Liver (tissue), 9 donors: ENCODE data around the gene DTL. TPM values are rescaled to one million over a fixed set of nuclear protein-coding genes. Genes with fewer than 3 reads are reported as not detected.

Experiments used
- DNase-seq: peaks from one replicate; pipeline ENCODE4 v3.0.0-alpha.2; 2017; ENCODE audit warnings: low spot score
- H3K27ac ChIP-seq, 2 donors: one replicate each; pipeline ENCODE4 v1.7.0; 2013; ENCODE audit warnings: inconsistent platforms in 2 of 2, low read length in 2 of 2, control low read depth in 1 of 2, low read depth in 1 of 2, mild to moderate bottlenecking in 1 of 2
- H3K27me3 ChIP-seq, 4 donors: one replicate each; pipeline versions ENCODE4 v1.6.1 to v1.7.0; 2013; ENCODE audit warnings: low read length in 3 of 4, inconsistent platforms in 1 of 4, mild to moderate bottlenecking in 1 of 4, moderate library complexity in 1 of 4; ENCODE audit not compliant: control insufficient read depth in 4 of 4, insufficient read depth in 4 of 4
- H3K36me3 ChIP-seq, 4 donors: one replicate each; pipeline versions ENCODE4 v1.6.1 to v1.7.0; 2013; ENCODE audit warnings: low read length in 3 of 4, mild to moderate bottlenecking in 3 of 4, low read depth in 1 of 4, moderate library complexity in 1 of 4; ENCODE audit not compliant: control insufficient read depth in 4 of 4, insufficient read depth in 3 of 4
- H3K4me1 ChIP-seq, 4 donors: one replicate each; pipeline versions ENCODE4 v1.6.1 to v1.7.0; 2013; ENCODE audit warnings: low read length in 3 of 4, mild to moderate bottlenecking in 3 of 4, moderate library complexity in 1 of 4; ENCODE audit not compliant: control insufficient read depth in 4 of 4, insufficient read depth in 4 of 4
- H3K4me3 ChIP-seq, 3 donors: one replicate each; pipeline versions ENCODE4 v1.6.1 to v1.7.0; 2013; ENCODE audit warnings: low read length in 3 of 3, control low read depth in 1 of 3, low read depth in 1 of 3, mild to moderate bottlenecking in 1 of 3
- H3K9ac ChIP-seq, 2 donors: one replicate each; pipeline ENCODE4 v1.7.0; 2013; ENCODE audit warnings: low read length in 2 of 2, mild to moderate bottlenecking in 2 of 2, moderate library complexity in 2 of 2, control low read depth in 1 of 2, low read depth in 1 of 2
- H3K9me3 ChIP-seq, 4 donors: one replicate each; pipeline versions ENCODE4 v1.6.1 to v1.7.0; 2013; ENCODE audit warnings: low read length in 3 of 4; ENCODE audit not compliant: control insufficient read depth in 4 of 4
- ATF3 ChIP-seq: IDR thresholded peaks from 2 replicates; pipeline ENCODE4 v1.6.1; 2016; ENCODE audit warnings: antibody characterized with exemption
- EGR1 ChIP-seq, 2 donors: IDR thresholded peaks; 2 replicates each; pipeline ENCODE4 v1.6.1; 2016 to 2018; ENCODE audit warnings: antibody characterized with exemption in 2 of 2, low read depth in 2 of 2
- FOXA1 ChIP-seq: IDR thresholded peaks from 2 replicates; pipeline ENCODE4 v1.6.1; 2016; ENCODE audit warnings: antibody characterized with exemption
- FOXA2 ChIP-seq: IDR thresholded peaks from 2 replicates; pipeline ENCODE4 v1.6.1; 2016; ENCODE audit warnings: antibody characterized with exemption
- GABPA ChIP-seq, 2 donors: IDR thresholded peaks in 1 of 2; conservative IDR thresholded peaks in 1 of 2; 2 replicates each; pipeline ENCODE4 v1.6.1; 2016; ENCODE audit warnings: antibody characterized with exemption in 2 of 2, mild to moderate bottlenecking in 1 of 2, moderate library complexity in 1 of 2
- HNF4A ChIP-seq, 2 donors: conservative IDR thresholded peaks; 2 replicates each; pipeline ENCODE4 v1.6.1; 2016; ENCODE audit warnings: antibody characterized with exemption in 2 of 2, mild to moderate bottlenecking in 2 of 2
- HNF4G ChIP-seq: IDR thresholded peaks from 2 replicates; pipeline ENCODE4 v1.6.1; 2016; ENCODE audit warnings: antibody characterized with exemption
- JUND ChIP-seq, 2 donors: IDR thresholded peaks; 2 replicates each; pipeline ENCODE4 v1.6.1; 2016; ENCODE audit warnings: antibody characterized with exemption in 2 of 2
- MAX ChIP-seq: IDR thresholded peaks from 2 replicates; pipeline ENCODE4 v1.6.1; 2016; ENCODE audit warnings: antibody characterized with exemption
- NR2F2 ChIP-seq: IDR thresholded peaks from 2 replicates; pipeline ENCODE4 v1.6.1; 2016; ENCODE audit warnings: antibody characterized with exemption
- RAD21 ChIP-seq, 2 donors: IDR thresholded peaks; 2 replicates each; pipeline ENCODE4 v1.6.1; 2016; ENCODE audit warnings: antibody characterized with exemption in 2 of 2, mild to moderate bottlenecking in 2 of 2
- RXRA ChIP-seq, 2 donors: IDR thresholded peaks; 2 replicates each; pipeline ENCODE4 v1.6.1; 2017 to 2018; ENCODE audit warnings: antibody characterized with exemption in 2 of 2, mild to moderate bottlenecking in 1 of 2
- SP1 ChIP-seq: IDR thresholded peaks from 2 replicates; pipeline ENCODE4 v1.6.1; 2018; ENCODE audit warnings: antibody characterized with exemption, mild to moderate bottlenecking
- TAF1 ChIP-seq: conservative IDR thresholded peaks from 2 replicates; pipeline ENCODE4 v1.6.1; 2016; ENCODE audit warnings: antibody characterized with exemption, mild to moderate bottlenecking
- YY1 ChIP-seq: IDR thresholded peaks from 2 replicates; pipeline ENCODE4 v1.6.1; 2016; ENCODE audit warnings: antibody characterized with exemption, mild to moderate bottlenecking
- ZBTB33 ChIP-seq: IDR thresholded peaks from 2 replicates; pipeline ENCODE4 v1.6.1; 2016; ENCODE audit warnings: antibody characterized with exemption
- WGBS: extraction: QIAGEN DNeasy Blood & Tissue Kit; methylation state at CpG from one replicate; pipeline ENCODE4 v1.1.7; 2013; 5-methylcytosine and 5-hydroxymethylcytosine counted together
- polyA plus RNA-seq, 2 donors: library from polyadenylated mRNA; stranded (reverse) in 1 of 2; unstranded in 1 of 2; fragments of 200-250 nt in 1 of 2; fragments of >200 nt in 1 of 2; fragmentation: Nextera tagmentation in 1 of 2; extraction: Ambion mirVana in 1 of 2; gene quantifications; one replicate each; pipeline versions ENCODE4 v1.2.1 to v1.2.3, GENCODE V29; 2013 to 2015
- total RNA-seq, 2 donors: library from RNA; depleted of rRNA; stranded (reverse); fragments of >200 nt; gene quantifications; one replicate each; pipeline ENCODE4 v1.2.3, GENCODE V29; 2014
- TF ChIP-seq, protein P1 (sequence below): fragments of 150-350 bp; IDR thresholded peaks from 2 replicates; pipeline ENCODE4 v1.5.1; 2017; ENCODE audit warnings: improper control_type of control experiment, low read depth, low read length; ENCODE audit not compliant: missing input control
- TF ChIP-seq, protein P2 (sequence below): IDR thresholded peaks from 2 replicates; pipeline ENCODE4 v1.6.1; 2016; ENCODE audit warnings: antibody characterized with exemption, mild to moderate bottlenecking
- donor health status: healthy.
- donor health status: healthy.
- donor health status: healthy.
- donor health status: healthy.
- donor health status: healthy.

Gene DTL
- total and polyA plus RNA-seq, 4 donors = 0.17 to 17.9 (median 0.73) TPM

DNA sequence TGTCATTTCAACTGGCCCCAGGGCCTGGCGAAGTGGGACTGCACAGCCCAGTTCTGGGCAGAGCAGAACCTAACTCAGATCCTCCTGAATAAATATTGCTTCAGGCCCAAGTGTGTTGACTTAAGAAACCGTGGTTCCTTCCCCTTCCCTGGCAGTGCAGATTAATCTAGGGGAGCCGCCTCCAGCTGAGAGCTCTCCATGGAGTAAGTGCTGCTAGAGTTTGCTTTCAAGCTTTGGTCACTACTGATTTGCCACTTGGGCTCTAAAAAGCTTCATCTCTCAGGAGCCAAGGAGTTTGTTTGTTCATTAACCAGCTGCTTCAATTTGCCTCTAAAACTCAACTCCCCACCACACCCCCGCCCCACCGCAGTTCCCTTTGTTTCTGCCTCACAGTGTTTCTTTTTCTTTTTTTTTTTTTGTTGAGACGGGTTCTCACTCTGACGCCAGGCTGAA lies 112.1 kb downstream of the DTL start (continued):
- TF ChIP-seq ZBTB33 (no peak), YY1 (no peak), FOXA1 (no peak)
- TF ChIP-seq, protein P1, sequence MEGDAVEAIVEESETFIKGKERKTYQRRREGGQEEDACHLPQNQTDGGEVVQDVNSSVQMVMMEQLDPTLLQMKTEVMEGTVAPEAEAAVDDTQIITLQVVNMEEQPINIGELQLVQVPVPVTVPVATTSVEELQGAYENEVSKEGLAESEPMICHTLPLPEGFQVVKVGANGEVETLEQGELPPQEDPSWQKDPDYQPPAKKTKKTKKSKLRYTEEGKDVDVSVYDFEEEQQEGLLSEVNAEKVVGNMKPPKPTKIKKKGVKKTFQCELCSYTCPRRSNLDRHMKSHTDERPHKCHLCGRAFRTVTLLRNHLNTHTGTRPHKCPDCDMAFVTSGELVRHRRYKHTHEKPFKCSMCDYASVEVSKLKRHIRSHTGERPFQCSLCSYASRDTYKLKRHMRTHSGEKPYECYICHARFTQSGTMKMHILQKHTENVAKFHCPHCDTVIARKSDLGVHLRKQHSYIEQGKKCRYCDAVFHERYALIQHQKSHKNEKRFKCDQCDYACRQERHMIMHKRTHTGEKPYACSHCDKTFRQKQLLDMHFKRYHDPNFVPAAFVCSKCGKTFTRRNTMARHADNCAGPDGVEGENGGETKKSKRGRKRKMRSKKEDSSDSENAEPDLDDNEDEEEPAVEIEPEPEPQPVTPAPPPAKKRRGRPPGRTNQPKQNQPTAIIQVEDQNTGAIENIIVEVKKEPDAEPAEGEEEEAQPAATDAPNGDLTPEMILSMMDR = no peak

DNA sequence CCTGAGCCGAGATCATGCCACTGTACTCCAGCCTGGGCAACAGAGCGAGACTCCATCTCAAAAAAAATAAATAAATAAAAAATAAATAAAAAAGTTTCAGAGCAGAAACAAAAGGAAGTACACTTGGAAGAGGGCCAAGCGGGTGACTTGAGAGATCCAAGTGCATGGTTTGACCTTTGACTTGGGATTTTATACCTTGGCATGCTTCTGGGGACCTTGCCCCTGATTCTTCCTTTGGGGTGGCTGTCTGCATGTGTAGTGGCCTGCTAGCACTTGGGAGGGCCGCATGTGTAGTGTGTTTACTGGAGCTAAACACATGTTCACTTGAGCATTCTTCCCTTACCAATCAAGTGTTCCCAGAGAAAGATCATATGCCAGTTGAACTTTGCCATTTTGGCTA lies 114.0 kb downstream of the DTL start:
- TF ChIP-seq YY1 (no peak), ZBTB33 (no peak), FOXA1 (no peak), TAF1 (no peak)
- TF ChIP-seq, protein P2, sequence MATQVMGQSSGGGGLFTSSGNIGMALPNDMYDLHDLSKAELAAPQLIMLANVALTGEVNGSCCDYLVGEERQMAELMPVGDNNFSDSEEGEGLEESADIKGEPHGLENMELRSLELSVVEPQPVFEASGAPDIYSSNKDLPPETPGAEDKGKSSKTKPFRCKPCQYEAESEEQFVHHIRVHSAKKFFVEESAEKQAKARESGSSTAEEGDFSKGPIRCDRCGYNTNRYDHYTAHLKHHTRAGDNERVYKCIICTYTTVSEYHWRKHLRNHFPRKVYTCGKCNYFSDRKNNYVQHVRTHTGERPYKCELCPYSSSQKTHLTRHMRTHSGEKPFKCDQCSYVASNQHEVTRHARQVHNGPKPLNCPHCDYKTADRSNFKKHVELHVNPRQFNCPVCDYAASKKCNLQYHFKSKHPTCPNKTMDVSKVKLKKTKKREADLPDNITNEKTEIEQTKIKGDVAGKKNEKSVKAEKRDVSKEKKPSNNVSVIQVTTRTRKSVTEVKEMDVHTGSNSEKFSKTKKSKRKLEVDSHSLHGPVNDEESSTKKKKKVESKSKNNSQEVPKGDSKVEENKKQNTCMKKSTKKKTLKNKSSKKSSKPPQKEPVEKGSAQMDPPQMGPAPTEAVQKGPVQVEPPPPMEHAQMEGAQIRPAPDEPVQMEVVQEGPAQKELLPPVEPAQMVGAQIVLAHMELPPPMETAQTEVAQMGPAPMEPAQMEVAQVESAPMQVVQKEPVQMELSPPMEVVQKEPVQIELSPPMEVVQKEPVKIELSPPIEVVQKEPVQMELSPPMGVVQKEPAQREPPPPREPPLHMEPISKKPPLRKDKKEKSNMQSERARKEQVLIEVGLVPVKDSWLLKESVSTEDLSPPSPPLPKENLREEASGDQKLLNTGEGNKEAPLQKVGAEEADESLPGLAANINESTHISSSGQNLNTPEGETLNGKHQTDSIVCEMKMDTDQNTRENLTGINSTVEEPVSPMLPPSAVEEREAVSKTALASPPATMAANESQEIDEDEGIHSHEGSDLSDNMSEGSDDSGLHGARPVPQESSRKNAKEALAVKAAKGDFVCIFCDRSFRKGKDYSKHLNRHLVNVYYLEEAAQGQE = no peak
- WGBS = 85% methylated on average over 4 of the region's 4 CpGs
- H3K9ac ChIP-seq = no peak overlapping the region

DNA sequence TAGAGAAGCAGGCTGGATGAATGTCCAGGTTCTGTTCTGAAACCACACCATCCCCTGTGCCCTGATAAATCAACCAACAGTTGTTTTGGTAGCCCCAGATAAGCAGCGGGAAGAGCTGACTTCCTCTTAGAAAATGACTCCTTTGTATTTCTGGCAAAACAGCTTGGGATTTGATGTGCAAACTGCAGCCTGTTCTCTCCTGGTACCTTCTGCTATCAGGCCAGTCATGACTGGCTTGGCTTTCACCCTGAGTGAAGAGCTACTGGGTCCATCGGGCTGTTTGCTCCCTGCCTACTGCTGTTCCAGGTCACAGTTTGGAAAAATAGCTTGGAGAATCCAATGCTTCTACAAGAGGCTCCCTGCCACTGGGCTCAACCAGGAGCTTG lies 116.8 kb downstream of the DTL start:
- Histone ChIP-seq H3K27me3 (no peaks in the 10 kb centered on the region), H3K4me3 (no peak overlapping the region), H3K9ac (no peak overlapping the region), H3K4me1 (peaks cover 0 to 7% (median 2%) of the 10 kb centered on the region in 4 donors), H3K27ac (no peak overlapping the region), H3K36me3 (no peaks in the 10 kb centered on the region), H3K9me3 (no peaks in the 10 kb centered on the region)
- DNase-seq = no peak
- WGBS = 59% methylated on average over 2 of the region's 2 CpGs
- TF ChIP-seq RAD21 (IDR thresholded peaks at IDR 0.05) (no peak), ZBTB33 (no peak), FOXA1 (no peak), MAX (no peak), ATF3 (no peak), GABPA (IDR thresholded peaks at IDR 0.05 in 1 of 2, conservative IDR thresholded peaks at IDR 0.05 in 1 of 2) (no peak), SP1 (no peak), NR2F2 (no peak), EGR1 (IDR thresholded peaks at IDR 0.05; ENCODE audit: low read depth in 2 of 2) (no peak), TAF1 (no peak), HNF4G (no peak), FOXA2 (no peak), YY1 (no peak), RXRA (IDR thresholded peaks at IDR 0.05) (no peak), JUND (IDR thresholded peaks at IDR 0.05) (no peak), HNF4A (conservative IDR thresholded peaks at IDR 0.05) (no peak)

More for the DNA sequence above, 114.0 kb downstream of the DTL start:
- Histone ChIP-seq H3K36me3 (no peaks in the 10 kb centered on the region), H3K27ac (no peak overlapping the region), H3K9me3 (no peaks in the 10 kb centered on the region), H3K4me3 (no peak overlapping the region), H3K27me3 (no peaks in the 10 kb centered on the region), H3K4me1 (no peaks in the 10 kb centered on the region)
- DNase-seq = no peak
